Hepatic stellate cell (primary cell): ENCODE data around the gene RAB4B.
A peak's percentile ranks its signal among the peaks of the same experiment; 100 is the strongest.
"Not testable (repeated sequence)": the region's sequence is repeated elsewhere in the genome, so short reads cannot be mapped to it uniquely, and the experiment has no call there.

Experiments
- DNase-seq: peaks from one replicate; pipeline ENCODE4 v3.0.0; 2011; ENCODE audit warnings: low spot score

RAB4B gene

DNA sequence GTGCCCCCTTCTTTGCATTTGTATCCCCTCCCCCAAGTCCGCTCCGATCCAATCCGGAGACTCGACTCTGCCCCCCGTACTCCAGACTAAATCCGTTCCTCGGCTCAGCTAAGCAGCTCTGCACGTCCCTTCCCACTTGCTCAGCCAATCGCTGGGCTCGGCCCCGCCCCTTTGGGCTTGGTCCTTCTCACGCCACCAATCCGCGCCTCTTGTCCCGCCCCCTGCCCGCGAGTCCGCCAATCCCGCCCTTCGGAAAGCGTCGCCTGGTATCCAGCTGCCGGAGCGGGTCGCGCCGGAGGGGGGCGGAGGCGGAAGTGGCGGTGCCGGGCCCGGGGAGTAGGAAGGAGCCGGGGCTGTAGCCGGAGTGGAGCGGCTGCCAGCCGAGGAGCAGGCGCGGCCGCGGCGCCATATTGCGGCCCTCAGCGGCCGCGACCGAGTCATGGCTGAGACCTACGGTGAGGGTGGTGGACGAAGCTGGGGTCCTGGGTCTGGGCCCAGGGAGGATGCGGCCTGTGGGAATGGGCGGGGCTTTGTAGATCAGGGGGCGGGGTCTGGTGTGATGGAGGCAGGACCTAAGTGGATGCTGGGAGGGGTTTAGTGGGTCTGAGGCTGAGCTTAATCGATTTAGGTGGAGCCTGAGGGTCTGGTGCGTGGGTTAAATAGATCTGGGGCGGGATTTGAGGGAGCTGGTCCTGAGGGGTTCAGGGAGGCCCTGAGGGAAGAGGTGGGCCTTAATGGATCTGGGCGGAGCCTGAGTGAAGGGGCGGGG is at the start of gene RAB4B:
Gene RAB4B (plus strand): TSS at position 311 of the 769 bp plus-strand sequence. CDS start 129 bp downstream, at position 440.
- peak; percentile 98 for DNase-seq

- not testable (repeated sequence) for DNase-seq
Measured at GRCh38 chr19:40730065-40730464, 48.0 kb upstream of the RAB4B start.

DNA sequence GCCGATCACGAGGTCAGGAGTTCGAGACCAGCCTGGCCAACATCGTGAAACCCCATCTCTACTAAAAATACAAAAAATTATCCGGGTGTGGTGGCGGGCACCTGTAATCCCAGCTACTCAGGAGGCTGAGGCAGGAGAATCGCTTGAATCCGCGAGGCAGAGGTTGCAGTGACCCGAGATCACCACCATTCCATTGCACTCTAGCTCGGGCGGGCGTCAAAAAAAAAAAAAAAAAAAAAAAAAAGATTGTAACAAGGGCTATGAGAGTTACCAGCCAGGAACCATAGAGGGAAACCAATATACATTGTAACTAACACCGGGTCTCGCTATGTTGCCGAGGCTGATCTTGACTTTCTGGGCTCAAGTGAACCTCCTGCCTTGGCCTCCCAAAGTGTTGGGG is 45.7 kb upstream of the RAB4B start:
- not testable (repeated sequence) for DNase-seq

GRCh38 chr19:40733149-40733548 is 44.9 kb upstream of the RAB4B start:
- no peak for DNase-seq

DNA sequence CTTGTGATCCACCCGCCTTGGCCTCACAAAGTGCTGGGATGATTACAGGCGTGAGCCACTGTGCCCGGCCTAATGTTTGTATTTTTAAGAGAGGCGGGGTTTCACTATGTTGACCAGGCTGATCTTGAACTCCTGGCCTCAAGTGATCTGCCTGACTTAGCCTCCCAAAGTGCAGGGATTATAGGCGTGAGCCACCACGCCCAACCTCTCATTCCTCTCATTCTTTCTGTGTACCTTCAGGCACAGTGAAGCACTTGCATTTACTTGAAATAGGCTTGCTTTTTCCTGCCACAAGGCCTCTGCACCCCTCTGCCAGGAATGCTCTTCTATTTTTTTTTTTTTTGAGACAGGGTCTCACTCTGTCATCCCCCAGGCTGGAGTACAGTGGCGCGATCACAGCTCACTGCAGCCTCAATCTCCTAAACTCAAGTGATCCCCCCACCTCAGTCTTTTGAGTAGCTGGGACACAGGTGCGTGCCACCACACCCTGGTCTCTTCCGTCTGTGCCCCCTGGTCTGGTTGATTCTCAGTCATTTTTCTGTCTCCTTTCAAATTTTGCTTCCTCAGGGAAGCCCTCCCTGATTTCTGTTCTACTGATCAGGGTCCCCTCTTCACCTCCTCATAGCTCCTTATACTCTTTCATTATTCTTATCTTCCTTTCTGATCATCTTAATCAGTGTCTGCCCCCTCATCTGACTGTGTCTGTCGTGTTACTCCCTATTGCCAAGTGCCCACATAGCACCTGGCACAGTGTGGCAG is 42.9 kb upstream of the RAB4B start:
- DNase-seq = no peak

DNA sequence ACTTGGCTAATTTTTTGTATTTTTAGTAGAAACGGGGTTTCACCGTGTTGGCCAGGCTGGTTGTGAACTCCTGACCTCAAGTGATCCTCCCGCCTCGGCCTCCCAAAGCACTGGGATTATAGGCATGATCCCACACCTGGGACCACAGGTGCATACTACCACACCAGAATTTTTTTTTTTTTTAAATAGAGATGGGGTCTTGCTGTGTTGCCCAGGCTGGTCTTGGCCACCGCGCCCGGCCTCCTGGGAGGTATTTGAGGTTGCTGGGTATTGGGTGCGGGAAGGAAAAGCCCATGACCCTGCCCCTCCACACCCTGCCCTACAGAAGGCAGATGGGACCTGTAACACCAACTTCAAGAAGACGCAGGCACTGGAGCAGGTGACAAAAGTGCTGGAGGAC is 41.4 kb upstream of the RAB4B start:
- no peak for DNase-seq

GRCh38 chr19:40737102-40737644 is 40.9 kb upstream of the RAB4B start:
- DNase-seq = no peak

DNA sequence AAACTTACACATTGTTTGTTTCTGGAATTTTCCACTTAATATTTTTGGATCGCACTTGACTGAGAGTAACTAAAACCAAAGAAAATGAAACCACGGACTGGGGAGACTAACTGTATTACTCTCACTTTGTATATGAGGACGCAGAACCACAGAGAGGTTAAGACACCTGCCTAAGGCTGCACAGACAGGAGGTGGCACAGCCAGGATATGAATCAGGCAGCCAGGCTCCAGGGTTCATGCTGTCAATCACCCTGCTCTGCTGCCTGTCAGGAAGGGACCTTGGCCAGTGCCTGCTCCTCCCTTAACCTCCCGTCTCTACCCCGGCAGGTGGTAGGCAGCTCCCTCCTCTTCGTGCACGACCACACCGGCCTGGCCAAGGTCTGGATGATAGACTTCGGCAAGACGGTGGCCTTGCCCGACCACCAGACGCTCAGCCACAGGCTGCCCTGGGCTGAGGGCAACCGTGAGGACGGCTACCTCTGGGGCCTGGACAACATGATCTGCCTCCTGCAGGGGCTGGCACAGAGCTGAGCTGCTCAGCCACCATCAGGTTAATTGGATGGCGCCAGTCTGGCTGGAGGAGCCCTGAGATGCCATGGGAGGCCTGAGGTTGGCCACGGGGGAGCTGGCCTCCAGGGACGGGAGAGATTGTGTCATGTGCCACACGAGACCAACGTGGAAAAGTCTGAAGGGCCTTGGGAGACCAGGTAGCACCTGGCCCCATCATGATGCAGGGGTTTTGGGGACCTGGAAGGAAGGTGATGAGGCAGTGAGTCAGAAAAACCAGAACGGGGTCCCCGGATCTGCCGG is 38.8 kb upstream of the RAB4B start:
- no peak for DNase-seq

GRCh38 chr19:40739871-40740703 is 38.0 kb upstream of the RAB4B start:
- no peak for DNase-seq

GRCh38 chr19:40740747-40741146 is 37.3 kb upstream of the RAB4B start:
- DNase-seq = no peak

GRCh38 chr19:40741527-40742390 is 36.3 kb upstream of the RAB4B start:
- no peak for DNase-seq

GRCh38 chr19:40742477-40742876 is 35.6 kb upstream of the RAB4B start:
- no peak for DNase-seq

DNA sequence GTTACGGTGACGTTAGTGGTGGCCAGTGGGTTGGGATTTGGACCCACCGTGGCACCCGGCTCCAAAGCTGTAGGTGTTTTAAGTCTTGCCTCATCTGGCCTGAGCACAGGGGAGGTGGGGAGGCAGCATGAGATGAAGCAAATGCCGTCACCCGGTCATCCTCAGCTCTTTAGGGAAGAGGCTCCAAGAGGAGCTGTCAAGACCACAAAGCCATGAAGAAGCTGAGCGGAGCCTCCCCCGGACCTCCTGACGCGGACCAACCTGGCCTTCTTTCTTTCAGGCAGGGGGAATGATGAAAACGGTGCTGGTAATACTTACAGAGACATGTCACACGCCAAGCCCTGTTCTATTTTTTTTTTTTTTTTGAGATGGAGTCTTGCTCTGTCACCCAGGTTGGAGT is 35.2 kb upstream of the RAB4B start:
- DNase-seq = no peak

DNA sequence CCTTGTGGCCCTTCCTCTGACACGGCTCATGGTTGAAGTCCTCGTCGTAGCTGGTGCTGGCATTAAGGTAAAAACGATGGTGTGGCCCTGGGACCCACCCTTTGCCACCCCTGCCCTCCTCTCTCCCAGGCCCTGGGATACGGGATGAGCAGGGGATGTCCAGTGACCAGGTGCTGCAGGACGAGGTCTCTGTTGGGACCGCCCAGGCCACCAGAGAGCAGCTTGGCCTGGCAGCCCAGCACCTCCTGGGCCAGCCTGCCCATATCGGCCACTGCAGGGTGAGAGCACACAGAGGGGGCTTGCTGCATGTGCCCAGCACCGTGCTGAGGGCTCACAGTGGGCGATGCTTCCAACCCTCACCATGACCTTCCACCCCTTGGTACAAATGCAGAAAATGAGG is 34.1 kb upstream of the RAB4B start:
- DNase-seq = no peak

GRCh38 chr19:40744554-40745401 is 33.3 kb upstream of the RAB4B start:
- peak; percentile 34 for DNase-seq

DNA sequence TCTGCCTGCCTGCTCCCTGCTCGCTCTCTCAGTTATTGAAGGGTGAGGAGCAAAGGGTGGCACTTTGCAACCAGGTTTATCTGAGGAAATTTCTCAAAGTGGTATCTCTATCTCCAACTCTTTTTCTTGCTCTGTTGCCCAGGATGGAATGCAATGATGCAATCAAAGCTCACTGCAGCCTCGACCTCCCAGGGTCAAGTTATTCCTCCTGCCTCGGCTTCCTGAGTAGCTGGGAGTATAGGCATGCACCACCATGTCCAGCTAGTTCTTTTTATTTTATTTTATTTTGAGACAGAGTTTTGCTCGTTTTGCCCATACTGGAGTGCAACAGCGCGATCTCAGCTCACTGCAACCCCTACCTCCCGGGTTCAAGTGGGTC is 32.7 kb upstream of the RAB4B start:
- DNase-seq = no peak

DNA sequence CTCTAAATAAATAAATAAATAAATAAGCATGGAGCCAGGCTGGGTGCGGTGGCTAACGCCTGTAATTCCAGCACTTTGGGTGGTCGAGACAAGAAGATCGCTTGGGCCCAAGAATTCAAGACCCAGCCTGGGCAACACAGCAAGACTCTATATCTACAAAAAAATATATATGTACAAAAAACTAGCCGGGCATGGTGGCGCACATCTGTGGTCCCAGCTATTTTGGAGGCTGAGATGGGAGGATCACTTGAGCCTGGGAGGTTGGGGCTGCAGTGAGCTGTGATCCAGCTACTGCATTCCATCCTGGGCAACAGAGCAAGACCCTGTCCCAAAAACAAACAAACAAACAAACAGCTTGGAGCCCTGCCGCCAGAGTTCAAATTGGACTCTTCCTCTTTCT is 30.5 kb upstream of the RAB4B start:
- DNase-seq = no peak

DNA sequence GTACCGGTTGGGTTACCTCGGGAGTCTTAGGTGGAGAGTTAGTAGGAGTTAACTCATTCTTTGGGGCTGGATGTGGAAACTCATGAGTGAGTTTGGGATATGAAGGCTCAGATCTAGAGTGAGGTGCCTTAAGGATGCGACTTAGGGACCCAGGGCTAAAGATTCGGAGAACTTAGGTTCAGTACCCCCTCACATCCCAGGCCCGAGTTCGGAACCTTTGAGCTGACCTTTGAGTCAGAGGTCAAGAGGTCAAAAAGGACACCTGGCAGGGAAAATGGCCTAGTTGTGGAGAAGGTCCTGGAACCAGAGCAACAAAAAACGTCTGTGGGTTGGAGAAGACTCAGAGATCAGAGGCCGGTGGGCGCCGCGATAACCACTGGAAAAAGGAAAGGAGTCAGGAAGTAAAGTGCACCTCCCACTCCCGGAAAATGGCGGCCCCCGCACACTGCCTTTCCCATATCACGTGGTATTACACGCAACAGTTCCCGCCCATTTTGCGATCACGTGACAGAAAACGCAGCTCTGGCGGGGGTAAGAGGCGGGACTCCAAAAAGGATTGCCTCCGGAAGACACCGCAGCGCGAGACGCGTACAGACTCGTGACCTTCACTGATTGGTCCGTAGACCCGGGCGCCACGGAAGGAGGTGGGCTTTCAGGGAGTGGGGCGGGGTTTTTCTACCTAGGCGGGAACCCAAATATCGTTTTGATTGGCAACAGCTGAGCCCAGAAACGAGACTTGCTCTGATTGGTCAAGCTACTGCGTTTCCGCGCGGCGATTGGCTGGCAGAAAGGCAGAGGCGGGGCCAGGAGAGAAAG is 27.8 kb upstream of the RAB4B start, which contains the start of gene ACTMAP:
Gene ACTMAP (minus strand): TSS at position 420 of the 816 bp plus-strand sequence. CDS start 674 bp downstream, outside the sequence.
- DNase-seq = peak; percentile 100
